GM10266 (cell line): Measurements from ENCODE around the gene TMPRSS4.

ENCODE experiments used
- DNase-seq: peaks from one replicate; pipeline ENCODE4 v3.0.0; 2012; ENCODE audit errors: extremely low spot score
- CTCF ChIP-seq: IDR thresholded peaks from 2 replicates; pipeline ENCODE4 v1.5.1; 2012; ENCODE audit warnings: mild to moderate bottlenecking, low read depth; ENCODE audit not compliant: control insufficient read depth, insufficient read depth; ENCODE audit errors: missing control alignments

TMPRSS4 gene

GRCh38 chr11:118073554-118073953 is 3.3 kb upstream of the TMPRSS4 start:
- TF ChIP-seq CTCF, result no peak
- DNase-seq, result no peak

GRCh38 chr11:118074091-118074685 is 2.7 kb upstream of the TMPRSS4 start:
- no peak for TF ChIP-seq CTCF
- no peak for DNase-seq

GRCh38 chr11:118074785-118075184 is 2.1 kb upstream of the TMPRSS4 start:
- no peak for TF ChIP-seq CTCF
- DNase-seq, result no peak

- TF ChIP-seq CTCF, result no peak
- no peak for DNase-seq
Measured at GRCh38 chr11:118078911-118079411, 2.1 kb downstream of the TMPRSS4 start.

- DNase-seq, result no peak
- no peak for TF ChIP-seq CTCF
Measured at GRCh38 chr11:118079491-118079890, 2.6 kb downstream of the TMPRSS4 start.

GRCh38 chr11:118080296-118080695 is 3.4 kb downstream of the TMPRSS4 start:
- TF ChIP-seq CTCF, result no peak
- no peak for DNase-seq

- no peak for TF ChIP-seq CTCF
- no peak for DNase-seq
Measured at GRCh38 chr11:118081241-118081958, 4.5 kb downstream of the TMPRSS4 start.
